GM12878 (cell line): ENCODE data around the gene NCOA4. TPM values are rescaled to one million over a fixed set of nuclear protein-coding genes. Genes with fewer than 3 reads are reported as not detected.

Source experiments
- ATAC-seq: fragments of 200-7000 bp; cut with Tn5 transposase; 3 replicates; pipeline ENCODE4 v1.9.1; 2020; ENCODE audit warnings: mild to moderate bottlenecking, moderate library complexity
- Bru-seq: library from RNA; stranded (reverse); fragments of 400-500 nt; gene quantifications from one replicate; lab custom pipeline; 2021; lab: Mats Ljungman, UMichigan
- BruChase-seq, 2 experiments: library from RNA; stranded (reverse); fragments of 400-500 nt; gene quantifications; one replicate each; lab custom pipeline; 2021; lab: Mats Ljungman, UMichigan
- BruUV-seq: library from RNA; stranded (reverse); fragments of 400-500 nt; replicated peaks from 2 replicates; lab custom pipeline; 2021; lab: Mats Ljungman, UMichigan
- CTCF ChIA-PET: fragments of 300-600 bp; sonication (Branson Sonifier 250); formaldehyde crosslinking; extraction: SDS; loops from one replicate; lab custom pipeline; 2021; ENCODE audit warnings: inconsistent platforms; lab: Yijun Ruan, JAX
- POLR2A ChIA-PET: fragments of 350-600 bp; formaldehyde crosslinking; extraction: SDS; loops from one replicate; lab custom pipeline; 2021; ENCODE audit warnings: inconsistent platforms; lab: Charles Lee
- RAD21 ChIA-PET: fragments of 300-600 bp; sonication (Branson Sonifier 250); formaldehyde crosslinking; loops from one replicate; lab custom pipeline; 2023; ENCODE audit warnings: antibody characterized with exemption; ENCODE audit not compliant: unreplicated experiment; lab: Charles Lee
- SMC1A ChIA-PET: fragments of 300-600 bp; sonication (Branson Sonifier 250); formaldehyde crosslinking; loops from one replicate; lab custom pipeline; 2023; ENCODE audit not compliant: unreplicated experiment, uncharacterized antibody; lab: Charles Lee
- DNase-seq: peaks from one replicate; pipeline ENCODE4 v3.0.0-alpha.2; 2011; ENCODE audit warnings: low read depth, low spot score
- FAIRE-seq: peaks from 3 replicates; lab custom pipeline; 2011; peaks lifted over from hg19 to GRCh38; lab: Jason Lieb, UNC
- H2AFZ ChIP-seq: 2 replicates; pipeline ENCODE4 v1.6.0; 2011; ENCODE audit warnings: low read depth, low read length, control low read depth; ENCODE audit not compliant: control insufficient read depth
- H3K27ac ChIP-seq: 2 replicates; pipeline ENCODE4 v1.5.1; 2011; ENCODE audit warnings: control low read depth; ENCODE audit not compliant: control insufficient read depth, insufficient read depth
- H3K27me3 ChIP-seq, 2 experiments: replicated peaks in 1 of 2; 2 replicates each; pipeline versions ENCODE4 v1.6.0 to v1.6.1; 2011; ENCODE audit warnings: low read length in 1 of 2; ENCODE audit not compliant: control insufficient read depth in 2 of 2, insufficient read depth in 2 of 2
- H3K36me3 ChIP-seq, 2 experiments: 2 replicates each; pipeline ENCODE4 v1.5.1; 2011; ENCODE audit warnings: low read length in 1 of 2; ENCODE audit not compliant: control insufficient read depth in 2 of 2, insufficient read depth in 2 of 2
- H3K4me1 ChIP-seq: 2 replicates; pipeline ENCODE4 v1.6.1; 2011; ENCODE audit warnings: mild to moderate bottlenecking, low read length, moderate library complexity, mixed read lengths; ENCODE audit not compliant: control insufficient read depth, insufficient read depth
- H3K4me2 ChIP-seq: 2 replicates; pipeline ENCODE4 v1.6.0; 2011; ENCODE audit warnings: control low read depth; ENCODE audit not compliant: control insufficient read depth, insufficient read depth
- H3K4me3 ChIP-seq: fragments of 200-600 bp; sonication (generic); 2 replicates; pipeline ENCODE4 v1.5.1; 2016
- H3K79me2 ChIP-seq: 2 replicates; pipeline ENCODE4 v1.6.0; 2011; ENCODE audit warnings: low read length; ENCODE audit not compliant: control insufficient read depth, insufficient read depth
- H3K9ac ChIP-seq: 2 replicates; pipeline ENCODE4 v1.8.0; 2011; ENCODE audit warnings: low read length, control low read depth, mixed read lengths; ENCODE audit not compliant: control insufficient read depth, insufficient read depth
- H3K9me3 ChIP-seq: replicated peaks from 3 replicates; pipeline ENCODE4 v1.5.1; 2011; ENCODE audit warnings: mild to moderate bottlenecking, low read length; ENCODE audit not compliant: control insufficient read depth, insufficient read depth
- H4K20me1 ChIP-seq: 2 replicates; pipeline ENCODE4 v1.6.0; 2011; ENCODE audit not compliant: control insufficient read depth, insufficient read depth
- CBFB ChIP-seq: IDR thresholded peaks from 2 replicates; pipeline ENCODE4 v1.6.1; 2016; ENCODE audit warnings: antibody characterized with exemption, low read depth
- ESRRA ChIP-seq: IDR thresholded peaks from 2 replicates; pipeline ENCODE4 v1.6.1; 2012; ENCODE audit warnings: mild to moderate bottlenecking, low read length, improper control_type of control experiment
- POU2F2 ChIP-seq: IDR thresholded peaks from 3 replicates; pipeline ENCODE4 v1.6.1; 2011; ENCODE audit warnings: low read depth, mild to moderate bottlenecking, low read length, borderline replicate concordance
- RAD51 ChIP-seq: fragments of 450-650 bp; IDR thresholded peaks from 2 replicates; pipeline ENCODE4 v1.6.1; 2016; ENCODE audit warnings: moderate library complexity, mild to moderate bottlenecking, inconsistent platforms
- RCOR1 ChIP-seq: conservative IDR thresholded peaks from 2 replicates; pipeline ENCODE4 v1.6.1; 2012; ENCODE audit warnings: low read depth, low read length, improper control_type of control experiment
- RELA ChIP-seq: fragments of 450-650 bp; IDR thresholded peaks from 2 replicates; pipeline ENCODE4 v1.8.0; 2014; ENCODE audit warnings: borderline replicate concordance; ENCODE audit not compliant: partially characterized antibody
- YBX1 ChIP-seq: fragments of 450-650 bp; IDR thresholded peaks from 2 replicates; pipeline ENCODE4 v1.6.1; 2016; ENCODE audit warnings: antibody characterized with exemption
- WGBS: methylation state at CpG from one replicate; pipeline ENCODE4 v1.1.6; 2016; ENCODE audit warnings: low lambda C conversion rate; ENCODE audit not compliant: insufficient replicate concordance, insufficient coverage; ENCODE audit errors: missing lambda C conversion rate; 5-methylcytosine and 5-hydroxymethylcytosine counted together
- in situ Hi-C: fragments of 300-500 bp; cut with MboI; formaldehyde crosslinking; loops from 9 replicates; pipeline ENCODE4 v1.14.3; 2018; ENCODE audit warnings: mixed read lengths
- intact Hi-C: fragments of 100-400 bp; cut with micrococcal nuclease; formaldehyde crosslinking; loops from one replicate; pipeline ENCODE4 v1.14.2; 2022; ENCODE audit not compliant: unreplicated experiment
- long read RNA-seq, 2 experiments: library from polyadenylated mRNA; unstranded; transcript quantifications; one replicate each; pipeline ENCODE4 v2.0.0, GENCODE V29; 2019 to 2020
- polyA minus RNA-seq, 3 experiments: library from RNA; depleted of rRNA, polyadenylated mRNA; stranded (reverse); fragments of >200 nt; gene quantifications; 2 replicates each; pipeline ENCODE4 v1.2.3, GENCODE V29; 2011
- polyA plus RNA-seq, 11 experiments: library from polyadenylated mRNA; depleted of rRNA in 4 of 11; unstranded in 6 of 11; stranded (reverse) in 5 of 11; fragments of >200 nt; fragmentation: Nextera tagmentation in 4 of 11; fragmentation: Illumina TruSeq in 1 of 11; extraction: Ambion mirVana in 4 of 11; extraction: Trizol in 1 of 11; gene quantifications; 1 replicate in 1 of 11; 2 replicates in 10 of 11; pipeline versions ENCODE4 v1.2.1 to v1.2.3, GENCODE V29; 2011 to 2016; ENCODE audit warnings: inconsistent platforms in 2 of 11, missing spikeins in 2 of 11, low read depth in 1 of 11
- total RNA-seq, 4 experiments: library from RNA; depleted of rRNA in 3 of 4; stranded (reverse); fragments of >200 nt in 3 of 4; fragmentation: Illumina TruSeq in 1 of 4; extraction: Trizol in 1 of 4; gene quantifications; 2 replicates each; pipeline versions ENCODE4 v1.2.1 to v1.2.3, GENCODE V29; 2013 to 2021
- TF ChIP-seq, protein P1 (sequence below): fragments of 450-650 bp; conservative IDR thresholded peaks from 2 replicates; pipeline ENCODE4 v1.6.1; 2017; ENCODE audit warnings: mild to moderate bottlenecking, moderate library complexity
- TF ChIP-seq, protein P2 (sequence below): fragments of 450-650 bp; IDR thresholded peaks from 2 replicates; pipeline ENCODE4 v1.6.1; 2017; ENCODE audit warnings: low read depth, mild to moderate bottlenecking, moderate library complexity
- TF ChIP-seq, protein P3 (sequence below): IDR thresholded peaks from 2 replicates; pipeline ENCODE4 v1.6.1; 2011; ENCODE audit warnings: borderline replicate concordance, low read depth, mild to moderate bottlenecking, moderate library complexity, low read length; ENCODE audit not compliant: insufficient read depth, poor library complexity, severe bottlenecking

The NCOA4 gene
- 22.0 and 24.4 TPM in 2 replicates for total RNA-seq (2013; cell fraction: nucleolus; rRNA removed)
- total RNA-seq (2014; rRNA removed) (102 and 123 TPM in 2 replicates), total RNA-seq (2014; rRNA removed; fragmentation: Illumina TruSeq; extraction: Trizol) (117 and 119 TPM in 2 replicates), total RNA-seq (2021) (81.2 and 82.1 TPM in 2 replicates), polyA plus RNA-seq (2011; rRNA removed) (108 and 134 TPM in 2 replicates), polyA plus RNA-seq (2014; fragmentation: Illumina TruSeq; extraction: Trizol) (103 and 125 TPM in 2 replicates), polyA plus RNA-seq (2014; fragmentation: Nextera tagmentation; extraction: Ambion mirVana) (10 to 100 TPM; 57.5 to 62.6 TPM), polyA plus RNA-seq (2014; rRNA removed) (50.3 and 58.5 TPM in 2 replicates), polyA plus RNA-seq (2016; fragmentation: Nextera tagmentation; extraction: Ambion mirVana) (100 to 1,000 TPM in 1 of 2 experiments, 10 to 100 TPM in 1; 98.4 to 104 TPM), polyA minus RNA-seq (2011; rRNA and poly(A)+ RNA removed) (109 and 120 TPM in 2 replicates), Bru-seq, nascent RNA (percentile 88 among the genes with signal in this experiment), BruChase-seq, experiment 1, labeled RNA remaining after a 6-hour chase (percentile 95 among the genes with signal in this experiment), BruChase-seq, experiment 2, labeled RNA remaining after a 2-hour chase (percentile 93 among the genes with signal in this experiment)
- polyA plus RNA-seq (2011; ENCODE audit: low read depth): 41.8 TPM
- polyA plus RNA-seq (2011; cell fraction: cytosol; rRNA removed): 56.7 and 61.1 TPM in 2 replicates
- 34.3 and 35.8 TPM in 2 replicates for polyA plus RNA-seq (2011; cell fraction: nucleus; rRNA removed)
- polyA plus RNA-seq (2012): 46.1 and 57.6 TPM in 2 replicates
- polyA minus RNA-seq (2011; cell fraction: cytosol; rRNA and poly(A)+ RNA removed): 35.3 and 36.5 TPM in 2 replicates
- 16.2 and 21.3 TPM in 2 replicates for polyA minus RNA-seq (2011; cell fraction: nucleus; rRNA and poly(A)+ RNA removed)
- long read RNA-seq, experiment 1, transcript NCOA4-204 (10 exons, 3,549 nt): major isoform, 65 of 91 reads
- long read RNA-seq, experiment 1, partial matches to known transcripts: 9 of 91 reads
- long read RNA-seq, experiment 1, other reads (novel, unspliced or antisense): 15 of 91 reads
- long read RNA-seq, experiment 2, transcript NCOA4-204 (10 exons, 3,549 nt): major isoform, 110 of 205 reads
- long read RNA-seq, experiment 2, partial matches to known transcripts: 60 of 205 reads
- long read RNA-seq, experiment 2, other reads (novel, unspliced or antisense): 35 of 205 reads

DNA sequence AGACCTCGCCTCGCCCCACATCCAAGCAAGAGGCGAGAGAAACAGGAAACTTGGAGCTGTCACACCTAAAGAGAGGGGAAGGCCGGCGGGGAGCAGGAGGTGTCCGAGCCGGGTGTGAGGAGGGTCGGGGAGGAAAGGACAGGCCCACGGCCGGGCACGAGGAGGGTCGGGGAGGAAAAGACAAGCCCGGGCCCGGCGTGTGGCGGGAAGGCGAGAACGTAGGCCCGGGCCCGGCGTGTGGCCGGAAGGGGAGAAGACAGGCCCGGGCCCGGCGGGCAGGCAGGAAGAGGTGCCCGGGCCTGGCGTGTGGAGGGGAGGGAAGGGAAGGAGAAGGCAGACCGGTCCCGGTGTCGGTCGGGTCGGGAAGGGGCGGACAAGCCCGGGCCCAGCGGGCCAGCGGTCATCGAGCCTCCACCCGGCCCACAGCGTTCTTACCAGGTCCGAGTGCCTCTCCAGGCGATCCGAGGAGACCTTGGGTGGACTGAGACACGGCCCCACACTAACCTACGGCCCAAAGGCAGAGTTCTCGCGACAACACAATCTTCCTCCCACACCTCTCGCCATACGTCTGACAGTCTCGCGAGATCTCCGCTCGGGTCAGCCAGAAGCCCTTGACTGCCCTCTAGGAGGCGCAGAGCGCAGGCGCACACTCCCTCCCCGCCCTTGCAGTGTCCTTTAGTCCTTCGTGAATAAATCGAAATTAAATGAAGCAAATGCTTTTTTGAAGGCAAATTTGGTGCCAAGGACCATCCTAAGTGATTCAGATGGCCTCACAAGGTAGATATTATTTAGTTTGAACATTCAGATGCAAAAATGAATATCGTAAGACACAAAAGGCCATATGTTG is at the start of gene NCOA4:
NCOA4 (minus strand) TSS at position 533 of the 847 bp plus-strand sequence. CDS start 13,943 bp downstream, outside the sequence.
- no peaks in the 10 kb centered on the region for H3K9me3 ChIP-seq
- 2% methylated on average over 50 of the region's 59 CpGs for WGBS
- intact Hi-C loops: no loop called here
- POLR2A ChIA-PET: interaction anchor here (1.3 kb wide), 1 partner anchor 24 kb away, joined by 4 read pairs; no protein-coding TSS in a partner anchor
- FAIRE-seq: no peak
- H3K27me3 ChIP-seq: no peaks in the 10 kb centered on the region
- RAD21 ChIA-PET: interaction anchor here (0.9 to 1.8 kb wide), 2 partner anchors 47 to 780 kb away, joined by 3 to 9 read pairs; no protein-coding TSS in a partner anchor
- no peaks in the 10 kb centered on the region for H3K36me3 ChIP-seq
- H3K4me2 ChIP-seq: peak within 1 kb of the TSS; percentile 95
- H3K4me3 ChIP-seq: peak within 1 kb of the TSS; percentile 73
- CTCF ChIA-PET: interaction anchor here (1.5 to 4.5 kb wide), 10 partner anchors 9 to 795 kb away, joined by 3 to 60 read pairs (median 10); partner anchors contain the start of gene ZFAND4
- no TSS peak for BruUV-seq
- H2AFZ ChIP-seq: peak within 1 kb of the TSS; percentile 97
- in situ Hi-C loops: no loop called here
- peaks cover 49% of the 10 kb centered on the region for H3K79me2 ChIP-seq
- SMC1A ChIA-PET: interaction anchor here (2.3 kb wide), 1 partner anchor 13 kb away, joined by 12 read pairs; no protein-coding TSS in a partner anchor
- peak within 1 kb of the TSS; percentile 89 for H3K9ac ChIP-seq
- H3K27ac ChIP-seq: peak within 1 kb of the TSS; percentile 80
- peak; percentile 97 for ATAC-seq
- H3K4me1 ChIP-seq: no peaks in the 10 kb centered on the region; the same call in none of the 2 replicates
- peak; percentile 95 for DNase-seq
- no peaks in the 10 kb centered on the region for H4K20me1 ChIP-seq
- TF ChIP-seq, protein P1, sequence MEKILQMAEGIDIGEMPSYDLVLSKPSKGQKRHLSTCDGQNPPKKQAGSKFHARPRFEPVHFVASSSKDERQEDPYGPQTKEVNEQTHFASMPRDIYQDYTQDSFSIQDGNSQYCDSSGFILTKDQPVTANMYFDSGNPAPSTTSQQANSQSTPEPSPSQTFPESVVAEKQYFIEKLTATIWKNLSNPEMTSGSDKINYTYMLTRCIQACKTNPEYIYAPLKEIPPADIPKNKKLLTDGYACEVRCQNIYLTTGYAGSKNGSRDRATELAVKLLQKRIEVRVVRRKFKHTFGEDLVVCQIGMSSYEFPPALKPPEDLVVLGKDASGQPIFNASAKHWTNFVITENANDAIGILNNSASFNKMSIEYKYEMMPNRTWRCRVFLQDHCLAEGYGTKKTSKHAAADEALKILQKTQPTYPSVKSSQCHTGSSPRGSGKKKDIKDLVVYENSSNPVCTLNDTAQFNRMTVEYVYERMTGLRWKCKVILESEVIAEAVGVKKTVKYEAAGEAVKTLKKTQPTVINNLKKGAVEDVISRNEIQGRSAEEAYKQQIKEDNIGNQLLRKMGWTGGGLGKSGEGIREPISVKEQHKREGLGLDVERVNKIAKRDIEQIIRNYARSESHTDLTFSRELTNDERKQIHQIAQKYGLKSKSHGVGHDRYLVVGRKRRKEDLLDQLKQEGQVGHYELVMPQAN: peak; percentile 73; the same call in 1 of the 2 replicates
- TF ChIP-seq ESRRA: no peak
- TF ChIP-seq RCOR1: peak; percentile 99
- peak; percentile 72; the same call in 2 of the 3 replicates for TF ChIP-seq POU2F2
- no peak for TF ChIP-seq RAD51
- no peak for TF ChIP-seq YBX1
- TF ChIP-seq, protein P2, sequence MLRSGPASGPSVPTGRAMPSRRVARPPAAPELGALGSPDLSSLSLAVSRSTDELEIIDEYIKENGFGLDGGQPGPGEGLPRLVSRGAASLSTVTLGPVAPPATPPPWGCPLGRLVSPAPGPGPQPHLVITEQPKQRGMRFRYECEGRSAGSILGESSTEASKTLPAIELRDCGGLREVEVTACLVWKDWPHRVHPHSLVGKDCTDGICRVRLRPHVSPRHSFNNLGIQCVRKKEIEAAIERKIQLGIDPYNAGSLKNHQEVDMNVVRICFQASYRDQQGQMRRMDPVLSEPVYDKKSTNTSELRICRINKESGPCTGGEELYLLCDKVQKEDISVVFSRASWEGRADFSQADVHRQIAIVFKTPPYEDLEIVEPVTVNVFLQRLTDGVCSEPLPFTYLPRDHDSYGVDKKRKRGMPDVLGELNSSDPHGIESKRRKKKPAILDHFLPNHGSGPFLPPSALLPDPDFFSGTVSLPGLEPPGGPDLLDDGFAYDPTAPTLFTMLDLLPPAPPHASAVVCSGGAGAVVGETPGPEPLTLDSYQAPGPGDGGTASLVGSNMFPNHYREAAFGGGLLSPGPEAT: 0 out of 2 replicates have a peak, but pooled peaks have one; percentile 49
- TF ChIP-seq RELA: peak; percentile 10
- peak; percentile 98 for TF ChIP-seq CBFB
- TF ChIP-seq, protein P3, sequence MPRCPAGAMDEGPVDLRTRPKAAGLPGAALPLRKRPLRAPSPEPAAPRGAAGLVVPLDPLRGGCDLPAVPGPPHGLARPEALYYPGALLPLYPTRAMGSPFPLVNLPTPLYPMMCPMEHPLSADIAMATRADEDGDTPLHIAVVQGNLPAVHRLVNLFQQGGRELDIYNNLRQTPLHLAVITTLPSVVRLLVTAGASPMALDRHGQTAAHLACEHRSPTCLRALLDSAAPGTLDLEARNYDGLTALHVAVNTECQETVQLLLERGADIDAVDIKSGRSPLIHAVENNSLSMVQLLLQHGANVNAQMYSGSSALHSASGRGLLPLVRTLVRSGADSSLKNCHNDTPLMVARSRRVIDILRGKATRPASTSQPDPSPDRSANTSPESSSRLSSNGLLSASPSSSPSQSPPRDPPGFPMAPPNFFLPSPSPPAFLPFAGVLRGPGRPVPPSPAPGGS: no peak
